GM12878 (cell line): Measurements from ENCODE around the gene PLA2G1B. TPM values are rescaled to one million over a fixed set of nuclear protein-coding genes. Genes with fewer than 3 reads are reported as not detected.
A peak's percentile ranks its signal among the peaks of the same experiment; 100 is the strongest.

Source experiments
- ATAC-seq: fragments of 200-7000 bp; cut with Tn5 transposase; 3 replicates; pipeline ENCODE4 v1.9.1; 2020; ENCODE audit warnings: mild to moderate bottlenecking, moderate library complexity
- BruUV-seq: library from RNA; stranded (reverse); fragments of 400-500 nt; replicated peaks from 2 replicates; lab custom pipeline; 2021; lab: Mats Ljungman, UMichigan
- CTCF ChIA-PET: fragments of 300-600 bp; sonication (Branson Sonifier 250); formaldehyde crosslinking; extraction: SDS; loops from one replicate; lab custom pipeline; 2021; ENCODE audit warnings: inconsistent platforms; lab: Yijun Ruan, JAX
- POLR2A ChIA-PET: fragments of 350-600 bp; formaldehyde crosslinking; extraction: SDS; loops from one replicate; lab custom pipeline; 2021; ENCODE audit warnings: inconsistent platforms; lab: Charles Lee
- RAD21 ChIA-PET: fragments of 300-600 bp; sonication (Branson Sonifier 250); formaldehyde crosslinking; loops from one replicate; lab custom pipeline; 2023; ENCODE audit warnings: antibody characterized with exemption; ENCODE audit not compliant: unreplicated experiment; lab: Charles Lee
- SMC1A ChIA-PET: fragments of 300-600 bp; sonication (Branson Sonifier 250); formaldehyde crosslinking; loops from one replicate; lab custom pipeline; 2023; ENCODE audit not compliant: unreplicated experiment, uncharacterized antibody; lab: Charles Lee
- DNase-seq: peaks from one replicate; pipeline ENCODE4 v3.0.0-alpha.2; 2011; ENCODE audit warnings: low read depth, low spot score
- FAIRE-seq: peaks from 3 replicates; lab custom pipeline; 2011; peaks lifted over from hg19 to GRCh38; lab: Jason Lieb, UNC
- H2AFZ ChIP-seq: 2 replicates; pipeline ENCODE4 v1.6.0; 2011; ENCODE audit warnings: low read depth, low read length, control low read depth; ENCODE audit not compliant: control insufficient read depth
- H3K27ac ChIP-seq: 2 replicates; pipeline ENCODE4 v1.5.1; 2011; ENCODE audit warnings: control low read depth; ENCODE audit not compliant: control insufficient read depth, insufficient read depth
- H3K27me3 ChIP-seq, 2 experiments: replicated peaks in 1 of 2; 2 replicates each; pipeline versions ENCODE4 v1.6.0 to v1.6.1; 2011; ENCODE audit warnings: low read length in 1 of 2; ENCODE audit not compliant: control insufficient read depth in 2 of 2, insufficient read depth in 2 of 2
- H3K36me3 ChIP-seq, 2 experiments: 2 replicates each; pipeline ENCODE4 v1.5.1; 2011; ENCODE audit warnings: low read length in 1 of 2; ENCODE audit not compliant: control insufficient read depth in 2 of 2, insufficient read depth in 2 of 2
- H3K4me1 ChIP-seq: 2 replicates; pipeline ENCODE4 v1.6.1; 2011; ENCODE audit warnings: mild to moderate bottlenecking, low read length, moderate library complexity, mixed read lengths; ENCODE audit not compliant: control insufficient read depth, insufficient read depth
- H3K4me2 ChIP-seq: 2 replicates; pipeline ENCODE4 v1.6.0; 2011; ENCODE audit warnings: control low read depth; ENCODE audit not compliant: control insufficient read depth, insufficient read depth
- H3K4me3 ChIP-seq: fragments of 200-600 bp; sonication (generic); 2 replicates; pipeline ENCODE4 v1.5.1; 2016
- H3K79me2 ChIP-seq: 2 replicates; pipeline ENCODE4 v1.6.0; 2011; ENCODE audit warnings: low read length; ENCODE audit not compliant: control insufficient read depth, insufficient read depth
- H3K9ac ChIP-seq: 2 replicates; pipeline ENCODE4 v1.8.0; 2011; ENCODE audit warnings: low read length, control low read depth, mixed read lengths; ENCODE audit not compliant: control insufficient read depth, insufficient read depth
- H3K9me3 ChIP-seq: replicated peaks from 3 replicates; pipeline ENCODE4 v1.5.1; 2011; ENCODE audit warnings: mild to moderate bottlenecking, low read length; ENCODE audit not compliant: control insufficient read depth, insufficient read depth
- H4K20me1 ChIP-seq: 2 replicates; pipeline ENCODE4 v1.6.0; 2011; ENCODE audit not compliant: control insufficient read depth, insufficient read depth
- ASH2L ChIP-seq: fragments of 300-600, 200-600 bp; sonication (generic); IDR thresholded peaks from 2 replicates; pipeline ENCODE4 v1.6.1; 2017; ENCODE audit warnings: low read depth, mild to moderate bottlenecking, borderline replicate concordance
- CEBPB ChIP-seq, 2 experiments: fragments of 150-350 bp in 1 of 2; IDR thresholded peaks; 2 replicates each; pipeline ENCODE4 v1.6.1; 2012 to 2014; ENCODE audit warnings: low read depth in 2 of 2, low read length in 2 of 2, borderline replicate concordance in 1 of 2, inconsistent platforms in 1 of 2
- EGR1 ChIP-seq, 2 experiments: IDR thresholded peaks; 1 replicate in 1 of 2; 2 replicates in 1 of 2; pipeline ENCODE4 v1.6.1; 2011 to 2012; ENCODE audit warnings: low read depth in 2 of 2, low read length in 2 of 2, borderline replicate concordance in 1 of 2, mild to moderate bottlenecking in 1 of 2, moderate library complexity in 1 of 2
- EP300 ChIP-seq, 2 experiments: fragments of 150-350 bp in 1 of 2; IDR thresholded peaks; 2 replicates each; pipeline ENCODE4 v1.6.1; 2011 to 2012; ENCODE audit warnings: low read depth in 2 of 2, low read length in 2 of 2, borderline replicate concordance in 1 of 2, improper control_type of control experiment in 1 of 2, inconsistent platforms in 1 of 2; ENCODE audit not compliant: control insufficient read depth in 1 of 2
- IKZF1 ChIP-seq: fragments of 450-650 bp; conservative IDR thresholded peaks from 2 replicates; pipeline ENCODE4 v1.6.1; 2017; ENCODE audit warnings: antibody characterized with exemption, mild to moderate bottlenecking
- JUND ChIP-seq: IDR thresholded peaks from 2 replicates; pipeline ENCODE4 v1.6.1; 2012; ENCODE audit warnings: low read depth, mild to moderate bottlenecking, low read length, improper control_type of control experiment, moderate library complexity
- MTA3 ChIP-seq: IDR thresholded peaks from 2 replicates; pipeline ENCODE4 v1.6.1; 2012; ENCODE audit warnings: low read length, inconsistent platforms, borderline replicate concordance
- NBN ChIP-seq: fragments of 450-650 bp; IDR thresholded peaks from 2 replicates; pipeline ENCODE4 v1.6.1; 2016
- POLR2AphosphoS2 ChIP-seq: IDR thresholded peaks from 2 replicates; pipeline ENCODE4 v1.6.1; 2011; ENCODE audit warnings: low read depth, mild to moderate bottlenecking, low read length, improper control_type of control experiment, moderate library complexity
- SREBF1 ChIP-seq: IDR thresholded peaks from 2 replicates; pipeline ENCODE4 v1.6.1; 2012; ENCODE audit warnings: mild to moderate bottlenecking, low read length
- WRNIP1 ChIP-seq: IDR thresholded peaks from 2 replicates; pipeline ENCODE4 v1.6.1; 2011; ENCODE audit warnings: low read depth, low read length, improper control_type of control experiment, borderline replicate concordance
- ZBED1 ChIP-seq: IDR thresholded peaks from 2 replicates; pipeline ENCODE4 v1.6.1; 2016; ENCODE audit warnings: borderline replicate concordance
- ZNF274 ChIP-seq: IDR thresholded peaks from one replicate; pipeline ENCODE4 v1.8.0; 2011; ENCODE audit not compliant: insufficient read length, insufficient read depth
- ZSCAN29 ChIP-seq: fragments of 450-650 bp; IDR thresholded peaks from 2 replicates; pipeline ENCODE4 v1.6.1; 2017; ENCODE audit warnings: mild to moderate bottlenecking, moderate library complexity
- ZZZ3 ChIP-seq: IDR thresholded peaks from 2 replicates; pipeline ENCODE4 v1.6.1; 2011; ENCODE audit warnings: low read depth; ENCODE audit not compliant: control insufficient read depth, insufficient read length
- whole genome bisulfite sequencing: methylation state at CpG from one replicate; pipeline ENCODE4 v1.1.6; 2016; ENCODE audit warnings: low lambda C conversion rate; ENCODE audit not compliant: insufficient replicate concordance, insufficient coverage; ENCODE audit errors: missing lambda C conversion rate; 5-methylcytosine and 5-hydroxymethylcytosine counted together
- in situ Hi-C: fragments of 300-500 bp; cut with MboI; formaldehyde crosslinking; loops from 9 replicates; pipeline ENCODE4 v1.14.3; 2018; ENCODE audit warnings: mixed read lengths
- intact Hi-C: fragments of 100-400 bp; cut with micrococcal nuclease; formaldehyde crosslinking; loops from one replicate; pipeline ENCODE4 v1.14.2; 2022; ENCODE audit not compliant: unreplicated experiment
- polyA plus RNA-seq, 11 experiments: library from polyadenylated mRNA; depleted of rRNA in 4 of 11; unstranded in 6 of 11; stranded (reverse) in 5 of 11; fragments of >200 nt; fragmentation: Nextera tagmentation in 4 of 11; fragmentation: Illumina TruSeq in 1 of 11; extraction: Ambion mirVana in 4 of 11; extraction: Trizol in 1 of 11; gene quantifications; 1 replicate in 1 of 11; 2 replicates in 10 of 11; pipeline versions ENCODE4 v1.2.1 to v1.2.3, GENCODE V29; 2011 to 2016; ENCODE audit warnings: inconsistent platforms in 2 of 11, missing spikeins in 2 of 11, low read depth in 1 of 11
- total RNA-seq, 4 experiments: library from RNA; depleted of rRNA in 3 of 4; stranded (reverse); fragments of >200 nt in 3 of 4; fragmentation: Illumina TruSeq in 1 of 4; extraction: Trizol in 1 of 4; gene quantifications; 2 replicates each; pipeline versions ENCODE4 v1.2.1 to v1.2.3, GENCODE V29; 2013 to 2021
- TF ChIP-seq, protein P1 (sequence below): IDR thresholded peaks from 2 replicates; pipeline ENCODE4 v1.6.1; 2012; ENCODE audit warnings: improper control_type of control experiment, low read depth, low read length; ENCODE audit not compliant: insufficient replicate concordance

The PLA2G1B gene
- total and polyA plus RNA-seq, 10 of the 15 experiments (the other 5 are each of a cell fraction or from before 2014, with no cell fraction given) = not detected

DNA sequence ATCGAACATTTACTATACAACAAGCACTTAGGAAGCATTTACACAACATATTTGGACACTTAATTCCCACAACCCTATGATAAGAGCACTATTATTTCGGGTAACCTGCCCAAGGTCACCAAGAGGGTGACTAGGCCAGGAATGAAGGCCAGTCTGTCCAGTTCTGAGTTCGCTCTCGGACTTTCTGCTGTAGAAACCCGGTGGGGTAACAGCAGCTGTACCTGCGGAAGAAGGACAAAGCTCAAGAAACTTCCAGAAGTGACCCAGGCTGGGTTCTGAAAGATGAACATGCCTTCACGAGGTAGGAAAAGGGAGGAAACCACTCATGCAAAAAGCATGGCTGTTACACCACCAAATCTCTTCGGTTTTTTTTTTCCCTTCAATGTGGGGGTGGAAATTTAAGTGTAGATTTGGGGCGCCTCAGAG lies 10.8 kb downstream of the PLA2G1B start:
- Histone ChIP-seq H3K79me2 (no peaks in the 10 kb centered on the region), H3K4me2 (peak overlapping the region; percentile 95), H3K4me1 (no peaks in the 10 kb centered on the region), H3K4me3 (peak overlapping the region; percentile 73), H4K20me1 (no peaks in the 10 kb centered on the region), H2AFZ (peak overlapping the region; percentile 96), H3K9me3 (no peaks in the 10 kb centered on the region), H3K27me3 (no peaks in the 10 kb centered on the region), H3K9ac (peak overlapping the region; percentile 83), H3K27ac (peak overlapping the region; percentile 80; the same call in 1 of the 2 replicates), H3K36me3 (no peaks in the 10 kb centered on the region)
- ChIA-PET POLR2A (interaction anchor here (0.8 to 1.2 kb wide), 3 partner anchors 14 to 26 kb away, joined by 3 read pairs; partner anchors contain the start of gene SIRT4), SMC1A (interaction anchor here (1.2 to 1.6 kb wide), 3 partner anchors 14 to 88 kb away, joined by 4 to 5 read pairs (median 4); partner anchors contain the start of genes RNU4-1 and SIRT4), RAD21 (interaction anchor here (1.0 to 1.9 kb wide), 4 partner anchors 14 to 200 kb away, joined by 3 to 11 read pairs (median 4); partner anchors contain the start of gene SIRT4), CTCF (interaction anchor here (0.8 to 7.7 kb wide), 8 partner anchors 10 to 266 kb away, joined by 3 to 80 read pairs (median 4); partner anchors contain the start of genes PLA2G1B and SIRT4)
- no peak for TF ChIP-seq CEBPB (IDR thresholded peaks at IDR 0.05; ENCODE audit: borderline replicate concordance in 1 of 2, low read depth in 2 of 2, low read length in 2 of 2)
- TF ChIP-seq ASH2L = no peak
- no peak for TF ChIP-seq SREBF1
- no peak for TF ChIP-seq WRNIP1
- no peak for TF ChIP-seq MTA3
- no peak for TF ChIP-seq EGR1 (IDR thresholded peaks at IDR 0.05; ENCODE audit: borderline replicate concordance in 1 of 2, low read depth in 2 of 2, low read length in 2 of 2)
- no peak for TF ChIP-seq ZBED1
- no peak for TF ChIP-seq ZNF274
- no peak for TF ChIP-seq EP300 (IDR thresholded peaks at IDR 0.05; ENCODE audit: borderline replicate concordance in 1 of 2, control insufficient read depth in 1 of 2, low read depth in 2 of 2, low read length in 2 of 2)
- no peak for TF ChIP-seq JUND
- no peak for TF ChIP-seq POLR2AphosphoS2
- TF ChIP-seq ZSCAN29 = no peak
- no peak for TF ChIP-seq IKZF1
- TF ChIP-seq ZZZ3 = no peak
- TF ChIP-seq, protein P1, sequence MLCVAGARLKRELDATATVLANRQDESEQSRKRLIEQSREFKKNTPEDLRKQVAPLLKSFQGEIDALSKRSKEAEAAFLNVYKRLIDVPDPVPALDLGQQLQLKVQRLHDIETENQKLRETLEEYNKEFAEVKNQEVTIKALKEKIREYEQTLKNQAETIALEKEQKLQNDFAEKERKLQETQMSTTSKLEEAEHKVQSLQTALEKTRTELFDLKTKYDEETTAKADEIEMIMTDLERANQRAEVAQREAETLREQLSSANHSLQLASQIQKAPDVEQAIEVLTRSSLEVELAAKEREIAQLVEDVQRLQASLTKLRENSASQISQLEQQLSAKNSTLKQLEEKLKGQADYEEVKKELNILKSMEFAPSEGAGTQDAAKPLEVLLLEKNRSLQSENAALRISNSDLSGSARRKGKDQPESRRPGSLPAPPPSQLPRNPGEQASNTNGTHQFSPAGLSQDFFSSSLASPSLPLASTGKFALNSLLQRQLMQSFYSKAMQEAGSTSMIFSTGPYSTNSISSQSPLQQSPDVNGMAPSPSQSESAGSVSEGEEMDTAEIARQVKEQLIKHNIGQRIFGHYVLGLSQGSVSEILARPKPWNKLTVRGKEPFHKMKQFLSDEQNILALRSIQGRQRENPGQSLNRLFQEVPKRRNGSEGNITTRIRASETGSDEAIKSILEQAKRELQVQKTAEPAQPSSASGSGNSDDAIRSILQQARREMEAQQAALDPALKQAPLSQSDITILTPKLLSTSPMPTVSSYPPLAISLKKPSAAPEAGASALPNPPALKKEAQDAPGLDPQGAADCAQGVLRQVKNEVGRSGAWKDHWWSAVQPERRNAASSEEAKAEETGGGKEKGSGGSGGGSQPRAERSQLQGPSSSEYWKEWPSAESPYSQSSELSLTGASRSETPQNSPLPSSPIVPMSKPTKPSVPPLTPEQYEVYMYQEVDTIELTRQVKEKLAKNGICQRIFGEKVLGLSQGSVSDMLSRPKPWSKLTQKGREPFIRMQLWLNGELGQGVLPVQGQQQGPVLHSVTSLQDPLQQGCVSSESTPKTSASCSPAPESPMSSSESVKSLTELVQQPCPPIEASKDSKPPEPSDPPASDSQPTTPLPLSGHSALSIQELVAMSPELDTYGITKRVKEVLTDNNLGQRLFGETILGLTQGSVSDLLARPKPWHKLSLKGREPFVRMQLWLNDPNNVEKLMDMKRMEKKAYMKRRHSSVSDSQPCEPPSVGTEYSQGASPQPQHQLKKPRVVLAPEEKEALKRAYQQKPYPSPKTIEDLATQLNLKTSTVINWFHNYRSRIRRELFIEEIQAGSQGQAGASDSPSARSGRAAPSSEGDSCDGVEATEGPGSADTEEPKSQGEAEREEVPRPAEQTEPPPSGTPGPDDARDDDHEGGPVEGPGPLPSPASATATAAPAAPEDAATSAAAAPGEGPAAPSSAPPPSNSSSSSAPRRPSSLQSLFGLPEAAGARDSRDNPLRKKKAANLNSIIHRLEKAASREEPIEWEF = no peak
- TF ChIP-seq NBN = no peak
- intact Hi-C loops = no loop called here
- FAIRE-seq (no peak), ATAC-seq (no peak; the same call in 2 of the 3 replicates), DNase-seq (no peak)
- BruUV-seq = TSS peak; percentile 100
- 37% methylated on average over 9 of the region's 9 CpGs for WGBS
- in situ Hi-C loops = no loop called here
